ENCODE results near the gene MYEOV. TPM values are rescaled to one million over a fixed set of nuclear protein-coding genes. Genes with fewer than 3 reads are reported as not detected.

MYEOV gene
- polyA plus RNA-seq, 1 donor = 0.65 TPM

- DNase-seq = no peak
Measured at GRCh38 chr11:69265911-69266510, 27.9 kb upstream of the MYEOV start.

- no peak for DNase-seq
Measured at GRCh38 chr11:69267395-69267805, 26.6 kb upstream of the MYEOV start.

- DNase-seq = no peak
Measured at GRCh38 chr11:69268911-69269310, 25.0 kb upstream of the MYEOV start.

GRCh38 chr11:69269388-69269787, 24.6 kb upstream of the MYEOV start:
- no peak for DNase-seq

GRCh38 chr11:69269926-69270697, 23.8 kb upstream of the MYEOV start:
- no peak for DNase-seq

GRCh38 chr11:69270941-69271340, 23.0 kb upstream of the MYEOV start:
- no peak for DNase-seq

GRCh38 chr11:69272055-69272454, 21.9 kb upstream of the MYEOV start:
- no peak for DNase-seq

GRCh38 chr11:69272831-69273485, 21.0 kb upstream of the MYEOV start:
- no peak for DNase-seq

- DNase-seq = no peak
Measured at GRCh38 chr11:69273571-69273970, 20.4 kb upstream of the MYEOV start.

GRCh38 chr11:69274531-69275016, 19.4 kb upstream of the MYEOV start:
- no peak for DNase-seq

- DNase-seq = no peak
Measured at GRCh38 chr11:69275178-69275577, 18.8 kb upstream of the MYEOV start.

GRCh38 chr11:69276165-69276564, 17.8 kb upstream of the MYEOV start:
- no peak for DNase-seq

- DNase-seq = no peak
Measured at GRCh38 chr11:69277074-69277809, 16.7 kb upstream of the MYEOV start.

GRCh38 chr11:69278091-69278867, 15.7 kb upstream of the MYEOV start:
- DNase-seq = no peak

- DNase-seq = no peak
Measured at GRCh38 chr11:69280451-69280850, 13.5 kb upstream of the MYEOV start.

GRCh38 chr11:69280994-69281393, 13.0 kb upstream of the MYEOV start:
- no peak for DNase-seq

- DNase-seq = no peak
Measured at GRCh38 chr11:69283446-69283845, 10.5 kb upstream of the MYEOV start.

- no peak for DNase-seq
Measured at GRCh38 chr11:69284081-69284511, 9.9 kb upstream of the MYEOV start.

GRCh38 chr11:69285091-69285490, 8.9 kb upstream of the MYEOV start:
- DNase-seq = no peak

GRCh38 chr11:69285766-69286165, 8.2 kb upstream of the MYEOV start:
- no peak for DNase-seq

GRCh38 chr11:69286374-69287371, 7.3 kb upstream of the MYEOV start:
- DNase-seq = no peak

Measured in hindlimb muscle (tissue), 1 donor.